CMK (cell line): Measurements from ENCODE around the gene CTRL.
"Not testable (repeated sequence)": the region's sequence is repeated elsewhere in the genome, so short reads cannot be mapped to it uniquely, and the experiment has no call there.

ENCODE experiments used
- DNase-seq: peaks from one replicate; pipeline ENCODE4 v3.0.0-alpha.2; 2010; ENCODE audit warnings: low read depth

Gene CTRL

DNA sequence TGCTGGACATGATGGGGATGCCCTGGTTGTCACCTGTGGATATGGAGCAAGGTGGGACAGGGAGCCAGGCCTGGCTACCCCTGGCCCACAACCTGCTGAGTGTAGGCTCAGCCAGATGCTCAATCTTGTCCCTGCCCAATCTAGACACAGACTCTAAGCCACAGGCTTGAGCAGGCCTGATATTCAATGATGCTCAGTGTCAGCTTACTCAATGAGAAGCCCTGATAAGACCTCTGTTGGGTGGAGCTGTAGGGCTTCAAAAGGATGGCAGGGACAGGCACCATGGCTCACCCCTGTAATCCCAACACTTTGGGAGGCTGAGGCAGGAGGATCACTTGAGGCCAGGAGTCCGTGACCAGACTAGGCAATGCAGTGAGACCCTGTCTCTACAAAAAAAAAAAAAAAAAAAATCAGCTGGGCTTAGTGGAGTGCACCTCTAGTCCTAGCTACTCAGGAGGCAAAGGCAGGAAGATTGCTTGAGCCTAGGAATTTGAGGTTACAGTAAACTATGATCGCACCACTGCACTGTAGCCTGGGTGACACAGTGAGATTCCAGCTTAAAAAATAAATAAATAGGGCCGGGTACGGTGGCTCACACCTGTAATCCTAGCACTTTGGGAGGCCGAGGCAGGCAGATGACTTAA is 8.9 kb upstream of the CTRL start:
- no peak for DNase-seq

DNA sequence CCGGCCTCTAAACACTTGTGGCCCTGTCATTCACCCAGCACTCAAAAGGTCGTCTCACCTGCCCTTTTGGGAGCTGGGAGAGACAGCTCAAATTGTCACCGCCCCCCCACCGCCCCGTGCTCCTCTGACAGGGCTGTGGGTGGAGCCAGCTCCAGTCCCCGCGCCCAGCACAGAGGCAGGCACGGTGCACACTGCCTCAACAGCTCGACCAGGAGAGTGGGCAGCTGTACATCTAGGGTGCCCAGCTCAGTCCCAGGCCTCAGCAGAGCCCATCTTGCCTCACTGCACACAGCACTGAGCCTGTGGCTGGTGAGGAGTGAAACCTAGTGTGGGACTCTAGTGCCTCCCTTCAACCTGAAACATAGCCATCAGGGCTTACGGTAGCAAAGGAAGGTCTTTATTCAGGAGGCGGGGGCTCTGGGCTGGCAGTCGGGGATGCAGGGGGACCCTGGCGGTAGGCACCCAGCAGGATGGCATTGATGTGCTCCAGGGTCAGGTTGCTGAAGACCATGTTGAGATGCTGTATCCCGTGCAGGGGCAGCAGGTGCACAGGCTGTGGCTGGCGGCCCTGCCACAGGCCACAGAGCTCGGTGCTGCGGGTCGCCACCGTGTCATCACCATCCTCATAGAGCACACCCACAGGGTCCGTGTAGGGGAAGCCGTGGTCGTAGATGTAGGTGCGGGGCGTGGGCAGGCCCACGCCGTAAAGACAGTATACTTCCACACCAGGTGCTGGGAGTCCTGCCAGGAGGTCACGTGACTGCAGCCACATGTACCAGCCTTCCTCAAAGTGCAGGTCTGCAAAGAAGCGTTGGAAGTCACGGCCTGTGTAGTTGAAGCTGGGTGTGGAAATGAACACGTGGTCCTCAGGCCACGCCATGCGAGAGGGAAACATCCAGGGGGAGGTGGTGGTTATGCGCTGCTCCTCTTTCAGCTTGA is 8.1 kb upstream of the CTRL start:
- DNase-seq, result no peak

DNA sequence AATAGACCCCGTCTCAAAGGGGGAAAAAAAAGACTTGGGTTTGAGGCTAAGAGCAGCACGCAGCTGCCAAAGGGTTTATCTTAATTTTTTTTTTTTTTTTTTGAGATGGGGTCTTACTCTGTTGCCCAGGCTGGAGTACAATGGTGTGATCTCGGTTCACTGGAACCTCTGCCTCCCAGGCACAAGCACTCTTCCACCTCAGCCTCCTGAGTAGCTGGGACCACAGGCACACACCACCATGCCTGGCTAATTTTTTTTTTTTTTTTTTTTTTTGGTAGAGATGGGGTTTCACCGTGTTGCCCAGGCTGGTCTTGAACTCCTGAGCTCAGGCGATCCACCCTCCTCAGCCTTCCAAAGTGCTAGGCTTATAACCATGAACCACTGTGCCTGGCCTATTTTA is 6.1 kb upstream of the CTRL start:
- not testable (repeated sequence) for DNase-seq

DNA sequence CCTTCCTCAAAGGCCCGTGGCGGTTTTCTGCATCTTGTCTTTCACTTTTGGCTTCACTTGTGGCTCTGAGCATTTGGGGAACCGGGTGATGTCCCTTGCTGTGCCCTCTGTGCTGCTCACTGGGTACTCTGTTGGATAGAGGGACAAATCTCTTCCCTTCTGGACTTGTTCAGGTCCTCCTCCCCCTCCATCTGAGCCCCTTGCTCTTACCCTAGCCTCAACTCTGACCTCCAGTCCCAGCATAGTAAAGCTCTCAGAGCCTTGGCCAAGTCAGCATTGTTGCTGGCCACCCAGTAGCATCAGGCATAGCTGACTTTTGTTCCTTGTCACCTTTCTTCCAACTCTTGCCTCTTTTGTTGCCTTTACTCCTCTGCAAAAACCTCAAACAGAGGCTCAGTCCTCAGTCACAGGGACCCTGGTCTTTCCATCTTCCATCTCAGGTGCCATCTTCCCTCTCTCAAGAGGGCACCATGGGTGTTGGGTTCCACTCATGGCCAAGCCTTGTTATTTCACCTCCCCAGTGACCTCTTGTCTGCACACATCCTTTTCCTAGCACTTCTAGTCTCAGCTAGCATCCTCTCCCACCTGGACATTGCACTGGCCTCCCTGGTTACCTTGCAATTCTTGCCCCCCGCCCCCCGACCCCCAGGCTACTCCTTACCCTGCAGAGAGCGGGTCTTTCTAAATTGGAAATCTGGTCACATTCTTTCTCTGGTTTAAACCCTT is 5.4 kb upstream of the CTRL start:
- DNase-seq, result no peak

DNA sequence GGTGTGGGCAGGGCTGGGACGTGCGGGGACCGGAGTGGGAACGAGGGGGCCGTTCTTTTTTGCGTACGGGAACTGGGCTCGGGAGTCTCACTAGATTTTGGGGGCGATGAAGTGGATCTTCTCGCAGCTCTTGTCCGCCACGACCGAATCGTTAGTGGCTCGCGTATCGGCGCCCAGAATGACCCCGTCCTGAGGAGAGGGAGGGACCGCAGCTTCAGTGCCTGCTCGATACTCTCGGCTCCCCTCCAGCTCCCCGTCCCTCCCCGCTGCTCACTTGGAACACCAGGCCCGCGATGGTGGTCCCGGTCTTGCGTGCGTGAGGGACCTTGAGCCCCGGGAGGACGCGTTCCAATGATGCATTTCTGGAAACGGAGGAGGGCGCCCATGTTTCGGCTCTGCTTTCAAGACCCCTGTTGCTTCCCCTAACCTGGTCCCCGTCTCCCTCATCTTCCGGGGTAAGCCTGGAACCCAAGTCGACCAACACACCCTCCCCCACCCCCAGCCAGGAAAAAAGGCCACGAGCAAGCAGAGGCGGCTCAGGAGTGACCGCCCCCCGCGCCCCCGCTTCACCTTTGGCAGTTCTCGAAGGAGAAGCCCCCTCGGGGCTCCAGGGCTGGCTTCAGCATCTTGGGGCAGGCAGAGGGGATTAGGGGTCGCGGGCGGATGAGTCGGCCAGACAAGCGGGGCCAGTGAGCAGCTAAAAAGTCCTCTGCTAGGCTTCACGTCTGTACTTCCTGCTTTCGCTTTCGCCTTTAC is 4.6 kb upstream of the CTRL start, which contains the start of gene PSMB10:
Gene PSMB10, minus strand, starts transcription at position 727 of the 756 bp plus-strand sequence. Its CDS starts 101 bp downstream, at position 626.
- peak; percentile 62 for DNase-seq

DNA sequence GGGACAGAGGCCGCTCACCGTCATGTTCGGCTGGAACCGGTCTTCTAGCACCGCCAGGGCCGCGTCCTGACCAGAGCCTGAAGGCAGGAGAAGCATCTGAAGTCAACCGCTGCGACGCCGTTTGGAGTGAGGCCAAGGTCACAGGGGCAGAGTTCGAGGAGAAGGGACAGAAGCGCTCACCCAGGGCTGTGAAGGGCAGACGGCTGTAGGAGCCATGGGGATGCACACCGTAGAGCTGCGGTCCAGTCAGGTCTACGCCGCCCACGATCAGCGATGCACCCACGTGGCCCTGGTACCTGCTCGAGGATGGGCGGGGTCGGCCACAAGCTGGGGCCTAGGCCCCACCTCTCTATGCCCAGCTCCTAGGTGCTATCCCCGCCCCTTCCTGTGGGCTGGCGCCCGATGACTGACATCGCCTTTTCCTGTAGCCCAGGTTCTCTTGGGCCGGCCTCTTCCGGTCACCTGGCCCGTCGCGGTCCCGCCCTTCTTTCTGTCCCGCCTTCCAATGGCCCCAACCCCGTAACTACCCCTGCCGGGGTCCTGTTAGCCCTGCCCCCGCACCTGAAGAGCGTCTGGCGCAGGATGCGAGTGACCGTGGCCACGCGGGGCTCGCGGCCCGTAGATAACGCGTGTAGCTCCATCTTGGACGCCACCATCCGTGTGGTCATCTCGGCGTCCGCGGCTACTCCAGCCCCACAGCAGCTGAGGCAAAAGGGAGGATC is 3.9 kb upstream of the CTRL start:
- DNase-seq, result peak; percentile 93

DNA sequence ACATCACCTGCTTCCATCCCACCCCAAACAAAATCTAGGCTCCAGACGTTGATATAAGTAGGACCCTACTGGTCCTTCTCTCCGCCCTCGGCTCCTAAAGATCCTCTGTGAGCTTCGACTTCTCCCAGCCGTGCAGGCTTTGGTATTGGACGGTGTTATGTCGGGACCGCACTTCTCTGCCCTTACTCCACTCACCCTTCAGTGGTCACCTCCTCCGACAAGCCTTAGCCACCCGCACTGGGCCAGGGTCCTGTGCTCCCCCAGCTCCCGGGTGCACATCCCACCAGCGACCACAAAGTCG is 3.4 kb upstream of the CTRL start:
- no peak for DNase-seq

DNA sequence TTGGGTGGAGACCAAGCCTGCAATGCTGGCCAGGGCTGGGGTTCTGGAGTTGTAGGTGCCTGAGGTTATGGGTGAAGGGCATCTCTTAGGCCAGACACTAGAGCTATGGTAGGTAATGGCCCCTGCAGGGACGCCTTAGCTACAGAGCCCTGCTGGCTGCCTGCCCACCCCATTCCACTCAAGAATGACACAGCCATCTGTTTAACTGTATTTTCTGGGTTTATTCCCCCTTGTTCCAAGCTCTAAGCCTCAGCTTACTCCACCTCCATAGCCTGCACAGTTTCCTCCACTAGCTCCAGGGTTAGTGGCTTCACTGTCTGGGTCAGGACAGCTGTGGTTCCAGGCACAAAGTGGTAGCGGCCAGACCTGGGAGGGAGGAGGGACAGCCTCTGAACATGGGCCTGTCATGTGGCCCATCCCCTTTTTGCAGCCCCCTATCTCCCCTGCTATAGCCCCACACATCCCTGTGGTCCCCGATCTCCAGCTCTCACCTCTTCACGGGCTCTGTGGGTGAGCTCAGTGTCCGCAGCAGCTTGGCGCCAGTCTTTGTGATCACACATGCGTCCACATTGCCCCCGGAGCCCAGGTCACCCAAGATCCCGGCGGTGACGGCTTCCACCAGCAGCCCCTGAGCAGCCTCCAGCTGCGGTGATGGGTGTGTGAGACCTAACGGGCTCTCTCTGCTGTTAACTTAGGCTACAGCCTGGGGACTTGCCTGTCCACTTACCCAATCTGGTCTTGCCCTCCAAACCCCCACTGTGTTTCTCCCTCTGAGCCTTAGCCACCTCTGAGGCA is 2.8 kb upstream of the CTRL start:
- no peak for DNase-seq

DNA sequence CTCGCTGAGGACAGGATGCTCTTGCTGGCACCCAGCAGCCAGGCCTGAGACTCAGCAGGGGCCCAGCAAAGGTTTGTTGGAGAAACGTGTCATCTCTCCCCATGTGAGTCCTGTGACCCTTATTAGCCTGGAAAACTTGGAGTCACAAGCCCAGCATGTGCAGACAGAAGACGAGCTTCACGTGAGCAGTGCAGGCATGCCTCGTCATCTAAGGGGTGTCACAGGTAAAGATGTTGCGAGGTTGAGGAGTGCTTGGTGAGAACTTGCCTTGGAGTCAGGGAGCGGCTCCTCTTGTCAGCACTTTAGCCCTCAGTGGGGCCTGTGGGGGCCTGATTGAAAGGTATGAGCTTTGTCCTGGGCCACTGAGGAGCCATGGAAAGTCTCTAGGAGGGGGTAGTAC is 2.1 kb upstream of the CTRL start:
- DNase-seq, result no peak

DNA sequence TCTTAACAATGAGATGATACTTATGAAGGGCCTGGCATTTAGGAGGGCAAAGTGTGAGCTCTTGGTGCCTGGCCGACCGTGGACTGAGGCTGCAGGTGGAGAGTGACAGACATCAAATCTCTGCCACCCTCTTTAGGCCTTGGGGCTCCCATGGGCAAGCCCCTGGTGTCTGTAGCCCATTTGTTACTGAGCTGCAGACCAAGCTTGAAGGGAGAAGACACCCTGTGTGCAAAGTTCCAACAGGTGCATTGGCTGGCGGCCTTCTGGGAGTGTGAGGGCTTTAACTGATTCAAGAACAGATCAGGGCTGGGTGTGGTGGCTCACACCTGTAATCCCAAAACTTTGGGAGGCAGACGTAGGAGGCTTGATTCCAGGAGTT is 789 bp upstream of the CTRL start:
- no peak for DNase-seq

DNA sequence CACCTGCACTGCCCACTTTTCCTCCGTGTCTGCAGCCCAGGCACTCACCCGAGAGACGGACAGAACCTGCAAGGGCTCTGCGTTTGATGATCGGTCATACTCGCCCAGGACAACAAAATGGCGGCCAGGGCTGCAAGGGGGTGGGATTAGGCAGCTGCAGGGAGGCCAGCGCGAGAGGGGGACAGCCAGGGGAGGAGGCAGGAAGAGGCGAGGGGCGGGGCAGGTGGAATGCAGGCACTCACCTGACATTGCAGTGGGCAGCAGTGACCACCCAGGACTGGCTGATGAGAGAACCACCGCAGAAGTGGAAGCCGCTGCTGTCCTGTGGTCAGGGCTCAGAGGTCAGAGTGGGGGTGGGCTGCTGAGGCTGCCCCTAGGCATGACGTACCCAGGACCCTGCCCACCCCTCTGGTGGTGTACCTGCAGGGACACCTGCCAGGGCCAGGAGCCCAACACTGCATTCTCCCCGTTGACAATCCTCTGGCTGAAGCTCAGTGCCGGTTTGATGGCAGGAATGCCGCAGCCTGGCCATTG is 917 bp downstream of the CTRL start:
- no peak for DNase-seq

DNA sequence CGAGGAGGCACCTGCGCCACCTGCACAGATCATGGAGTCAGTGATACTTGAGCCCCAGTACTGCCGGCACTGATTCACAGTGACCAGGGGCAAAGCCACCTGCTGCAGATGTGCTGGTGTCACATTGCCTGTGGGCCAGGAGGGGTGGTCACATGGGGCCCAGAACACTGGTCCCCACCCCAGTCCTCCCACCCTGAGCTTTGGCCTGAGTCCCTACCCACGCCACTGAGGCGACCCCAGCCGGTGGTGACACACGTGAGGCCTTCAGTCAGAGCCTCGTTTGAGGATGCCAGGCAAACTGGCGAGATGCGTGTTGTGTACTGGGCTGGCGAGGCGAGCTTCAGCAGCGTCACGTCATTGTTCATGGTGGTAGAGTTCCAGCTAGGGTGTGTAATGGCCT is 1.5 kb downstream of the CTRL start:
- no peak for DNase-seq

DNA sequence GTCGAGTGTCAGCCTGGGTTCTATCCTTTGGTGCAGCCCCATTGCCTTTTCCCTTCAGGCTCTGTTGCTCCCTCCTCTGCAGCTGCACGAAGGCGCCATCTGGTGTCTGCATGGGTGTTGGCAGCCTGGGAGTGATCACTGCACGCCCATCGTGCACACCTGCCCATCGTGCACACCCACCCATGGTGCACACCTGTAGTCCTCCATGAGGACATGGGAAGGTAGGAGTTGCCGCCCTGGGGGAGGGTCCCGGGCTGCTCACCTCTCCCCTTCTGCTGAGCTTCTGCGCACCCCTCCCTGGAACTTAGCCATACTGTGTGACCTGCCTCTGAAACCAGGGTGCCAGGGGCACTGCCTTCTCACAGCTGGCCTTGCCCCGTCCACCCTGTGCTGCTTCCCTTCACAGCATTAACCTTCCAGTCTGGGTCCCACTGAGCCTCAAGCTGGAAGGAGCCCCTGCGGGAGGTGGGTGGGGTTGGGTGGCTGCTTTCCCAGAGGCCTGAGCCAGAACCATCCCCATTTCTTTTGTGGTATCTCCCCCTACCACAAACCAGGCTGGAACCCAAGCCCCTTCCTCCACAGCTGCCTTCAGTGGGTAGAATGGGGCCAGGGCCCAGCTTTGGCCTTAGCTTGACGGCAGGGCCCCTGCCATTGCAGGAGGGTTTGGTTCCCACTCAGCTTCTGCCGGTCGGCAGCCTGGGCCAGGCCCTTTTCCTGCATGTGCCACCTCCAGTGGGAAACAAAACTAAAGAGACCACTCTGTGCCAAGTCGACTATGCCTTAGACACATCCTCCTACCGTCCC is 2.9 kb downstream of the CTRL start:
- DNase-seq, result no peak

DNA sequence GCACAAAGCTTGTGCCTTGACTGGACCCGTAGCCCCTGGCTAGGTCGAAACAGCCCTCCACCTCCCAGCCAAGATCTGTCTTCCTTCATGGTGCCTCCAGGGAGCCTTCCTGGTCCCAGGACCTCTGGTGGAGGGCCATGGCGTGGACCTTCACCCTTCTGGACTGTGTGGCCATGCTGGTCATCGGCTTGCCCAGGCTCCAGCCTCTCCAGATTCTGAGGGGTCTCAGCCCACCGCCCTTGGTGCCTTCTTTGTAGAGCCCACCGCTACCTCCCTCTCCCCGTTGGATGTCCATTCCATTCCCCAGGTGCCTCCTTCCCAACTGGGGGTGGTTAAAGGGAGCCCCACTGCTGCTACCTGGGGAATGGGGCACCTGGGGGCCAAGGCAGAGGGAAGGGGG is 3.5 kb downstream of the CTRL start:
- no peak for DNase-seq

DNA sequence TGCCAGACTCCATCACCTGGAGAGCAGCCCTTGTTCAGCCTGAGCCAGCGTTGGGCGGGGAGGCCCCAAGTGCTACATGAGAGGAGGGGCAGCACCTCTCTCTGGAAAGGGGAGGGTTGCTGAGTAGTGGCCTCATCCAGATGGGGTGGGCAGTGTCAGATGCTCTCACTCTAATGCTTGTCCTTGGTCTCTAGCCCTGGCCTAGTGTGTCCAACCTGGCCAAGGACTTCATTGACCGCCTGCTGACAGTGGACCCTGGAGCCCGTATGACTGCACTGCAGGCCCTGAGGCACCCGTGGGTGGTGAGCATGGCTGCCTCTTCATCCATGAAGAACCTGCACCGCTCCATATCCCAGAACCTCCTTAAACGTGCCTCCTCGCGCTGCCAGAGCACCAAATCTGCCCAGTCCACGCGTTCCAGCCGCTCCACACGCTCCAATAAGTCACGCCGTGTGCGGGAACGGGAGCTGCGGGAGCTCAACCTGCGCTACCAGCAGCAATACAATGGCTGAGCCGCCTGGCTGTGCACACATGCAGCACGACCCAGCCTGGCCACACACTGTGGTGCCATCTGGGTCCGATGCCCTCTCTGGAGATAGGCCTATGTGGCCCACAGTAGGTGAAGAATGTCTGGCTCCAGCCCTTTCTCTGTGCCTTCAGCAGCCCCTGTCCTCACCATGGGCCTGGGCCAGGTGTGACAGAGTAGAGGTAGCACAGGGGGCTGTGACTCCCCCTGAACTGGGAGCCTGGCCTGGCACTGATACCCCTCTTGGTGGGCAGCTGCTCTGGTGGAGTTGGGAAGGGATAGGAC is 4.3 kb downstream of the CTRL start:
- DNase-seq, result no peak

DNA sequence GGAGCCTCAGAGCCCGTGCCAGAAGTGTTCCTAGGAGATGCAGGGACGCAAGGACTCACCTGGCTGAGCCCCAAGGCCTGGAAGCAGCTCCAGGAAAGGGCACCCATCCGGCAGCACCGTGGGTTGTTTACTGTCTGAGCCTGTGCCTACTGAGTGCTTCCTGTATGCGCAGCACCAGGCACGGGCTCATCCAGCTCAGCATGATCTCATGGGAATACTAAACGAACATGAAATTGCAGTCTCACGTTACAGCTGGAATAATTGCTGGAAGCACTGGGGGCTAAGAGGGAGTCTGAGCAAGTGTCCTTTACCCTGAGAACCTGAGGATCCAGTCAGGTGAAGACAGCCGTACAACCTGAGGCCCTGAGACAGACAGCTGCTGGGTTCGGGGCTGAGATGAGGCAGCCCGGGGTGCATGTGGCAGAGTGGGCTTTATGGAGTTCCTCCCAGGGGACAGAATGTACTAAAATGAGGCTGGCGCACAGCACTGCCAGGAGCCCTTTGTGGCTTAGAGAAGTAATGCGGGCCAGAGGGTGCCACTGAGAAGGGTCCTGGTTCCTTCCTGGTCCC is 5.4 kb downstream of the CTRL start:
- DNase-seq, result no peak

DNA sequence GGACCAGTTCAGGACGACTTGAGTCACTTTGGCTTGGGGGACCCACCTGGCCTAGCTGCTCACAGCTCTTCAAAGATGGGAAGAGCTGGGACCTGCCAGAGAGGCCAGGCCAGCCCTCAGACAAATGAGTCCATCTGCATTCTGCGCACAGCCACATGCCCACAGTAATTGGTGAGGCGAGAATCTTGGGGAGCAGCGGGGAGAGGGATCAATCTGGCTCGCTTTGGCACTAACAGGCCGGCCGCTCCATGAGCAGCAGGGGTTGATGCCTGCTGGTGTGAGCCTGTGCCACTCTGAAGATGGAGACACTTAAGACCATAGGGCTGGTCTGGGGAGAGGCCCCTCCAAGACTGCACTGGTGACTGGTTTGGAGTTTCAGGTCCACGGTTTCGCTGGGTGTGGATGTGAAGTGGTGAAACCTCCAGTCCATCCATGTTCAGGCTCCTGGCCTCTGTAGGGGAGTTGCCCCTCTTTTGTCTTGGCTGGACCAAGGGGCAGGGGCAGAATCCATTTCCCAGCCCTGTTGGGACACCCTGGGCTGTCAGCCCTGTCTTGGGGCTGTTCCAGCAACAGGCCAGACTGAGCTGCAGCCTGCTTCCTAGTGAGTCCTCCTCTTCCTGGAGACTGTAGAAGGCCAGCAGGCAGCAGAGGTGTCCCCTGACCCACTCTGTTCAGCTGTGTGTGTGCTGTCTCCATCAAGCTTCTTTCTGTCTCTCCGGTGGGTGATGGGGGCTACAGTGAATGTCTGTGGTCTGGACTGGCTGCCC is 7.3 kb downstream of the CTRL start:
- no peak for DNase-seq
